B cell (primary cell): ENCODE results near the gene RNPEPL1.

Source experiments
- EZH2 ChIP-seq: IDR thresholded peaks from 2 replicates; pipeline ENCODE4 v1.6.1; 2012; ENCODE audit warnings: borderline replicate concordance, low read depth, mild to moderate bottlenecking, moderate library complexity, low read length; ENCODE audit not compliant: insufficient read depth, poor library complexity, severe bottlenecking
- TF ChIP-seq, protein P1 (sequence below): fragments of 200-600 bp; IDR thresholded peaks from one replicate; pipeline ENCODE4 v1.8.0; 2022; ENCODE audit warnings: antibody characterized with exemption, mild to moderate bottlenecking

- TF ChIP-seq, protein P1, sequence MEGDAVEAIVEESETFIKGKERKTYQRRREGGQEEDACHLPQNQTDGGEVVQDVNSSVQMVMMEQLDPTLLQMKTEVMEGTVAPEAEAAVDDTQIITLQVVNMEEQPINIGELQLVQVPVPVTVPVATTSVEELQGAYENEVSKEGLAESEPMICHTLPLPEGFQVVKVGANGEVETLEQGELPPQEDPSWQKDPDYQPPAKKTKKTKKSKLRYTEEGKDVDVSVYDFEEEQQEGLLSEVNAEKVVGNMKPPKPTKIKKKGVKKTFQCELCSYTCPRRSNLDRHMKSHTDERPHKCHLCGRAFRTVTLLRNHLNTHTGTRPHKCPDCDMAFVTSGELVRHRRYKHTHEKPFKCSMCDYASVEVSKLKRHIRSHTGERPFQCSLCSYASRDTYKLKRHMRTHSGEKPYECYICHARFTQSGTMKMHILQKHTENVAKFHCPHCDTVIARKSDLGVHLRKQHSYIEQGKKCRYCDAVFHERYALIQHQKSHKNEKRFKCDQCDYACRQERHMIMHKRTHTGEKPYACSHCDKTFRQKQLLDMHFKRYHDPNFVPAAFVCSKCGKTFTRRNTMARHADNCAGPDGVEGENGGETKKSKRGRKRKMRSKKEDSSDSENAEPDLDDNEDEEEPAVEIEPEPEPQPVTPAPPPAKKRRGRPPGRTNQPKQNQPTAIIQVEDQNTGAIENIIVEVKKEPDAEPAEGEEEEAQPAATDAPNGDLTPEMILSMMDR = no peak
- no peak for TF ChIP-seq EZH2
Observed at GRCh38 chr2:240613781-240614180, 45.5 kb downstream of the RNPEPL1 start.
